NOMO-1 treated with dmso at 0.1 percent for 144 hours (cell line): Measurements from ENCODE around the gene ASF1A.
"Not testable (repeated sequence)": the region's sequence is repeated elsewhere in the genome, so short reads cannot be mapped to it uniquely, and the experiment has no call there.

Source experiments
- DNase-seq: peaks from one replicate; lab custom pipeline; 2025; ENCODE audit not compliant: unreplicated experiment; lab: John Stamatoyannopoulos, UW

The ASF1A gene

DNA sequence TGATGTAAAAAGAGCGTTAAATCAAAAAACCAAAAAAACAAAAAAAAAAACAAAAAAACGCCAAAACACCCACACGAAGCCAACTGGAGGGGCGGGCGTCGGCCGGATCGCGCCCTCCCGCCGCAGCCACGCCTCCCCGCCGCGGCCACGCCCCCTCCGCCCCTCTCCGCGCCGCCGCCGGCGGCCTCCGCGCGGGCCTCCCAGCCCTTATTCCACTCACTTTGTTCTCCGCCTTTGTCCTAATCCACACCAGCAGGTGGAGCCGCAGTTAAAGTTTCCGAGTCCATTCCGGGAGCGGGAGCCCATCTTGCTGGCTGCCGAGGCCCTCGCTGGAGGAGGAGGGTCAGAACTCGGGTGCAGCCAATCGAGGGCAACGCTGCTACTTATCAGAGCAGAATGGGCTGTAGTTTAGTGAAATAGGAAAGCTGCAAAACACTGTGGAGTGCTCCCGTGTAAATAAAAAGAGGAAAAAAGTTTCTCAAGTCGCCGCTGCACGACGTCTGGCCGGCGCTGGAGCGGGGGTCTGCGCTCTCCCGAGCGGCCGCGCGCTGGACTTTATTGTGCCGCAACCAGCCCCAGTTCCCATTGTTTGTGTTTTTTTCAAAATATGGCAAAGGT lies at the start of gene ASF1A:
Gene ASF1A (plus strand): TSS at position 346 of the 618 bp plus-strand sequence. CDS start 262 bp downstream, at position 608.
- DNase-seq, result peak; percentile 96

DNA sequence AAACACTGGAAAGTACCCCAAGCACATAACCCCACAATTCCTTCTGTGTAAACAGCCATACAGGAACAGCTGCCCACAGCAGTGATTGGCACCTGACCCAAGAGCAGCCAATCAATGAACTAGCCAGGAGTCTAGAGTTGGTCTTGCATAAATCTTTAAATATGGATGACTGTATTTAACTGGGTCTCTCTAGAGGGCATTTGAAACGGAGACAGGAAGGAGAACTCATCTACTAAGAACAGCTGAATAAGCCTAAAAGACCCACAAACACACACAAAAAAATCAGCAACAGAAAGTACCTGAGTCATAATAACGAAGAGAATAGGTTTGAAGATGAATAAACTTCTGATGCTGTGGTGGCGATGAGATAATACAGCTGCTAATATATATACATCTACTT lies 49.0 kb upstream of the ASF1A start:
- DNase-seq, result no peak

DNA sequence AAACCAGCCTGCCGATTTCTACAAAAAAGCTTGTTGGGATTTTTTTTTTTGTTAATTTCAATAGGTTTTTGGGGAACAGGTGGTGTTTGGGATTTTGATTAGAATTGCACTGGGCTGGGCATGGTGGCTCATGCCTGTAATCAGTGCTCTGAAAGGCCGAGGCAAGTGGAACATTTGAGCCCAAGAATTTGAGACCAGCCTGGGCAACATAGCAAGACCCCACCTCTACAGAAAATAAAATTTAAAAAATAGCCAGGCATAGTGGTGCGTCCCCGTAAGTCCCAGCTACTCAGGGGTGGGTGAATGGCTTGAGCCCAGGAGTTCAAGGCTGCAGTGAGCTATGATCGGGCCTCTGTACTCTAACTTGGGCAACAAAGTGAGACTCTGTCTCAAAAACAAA lies 40.5 kb upstream of the ASF1A start:
- no peak for DNase-seq

DNA sequence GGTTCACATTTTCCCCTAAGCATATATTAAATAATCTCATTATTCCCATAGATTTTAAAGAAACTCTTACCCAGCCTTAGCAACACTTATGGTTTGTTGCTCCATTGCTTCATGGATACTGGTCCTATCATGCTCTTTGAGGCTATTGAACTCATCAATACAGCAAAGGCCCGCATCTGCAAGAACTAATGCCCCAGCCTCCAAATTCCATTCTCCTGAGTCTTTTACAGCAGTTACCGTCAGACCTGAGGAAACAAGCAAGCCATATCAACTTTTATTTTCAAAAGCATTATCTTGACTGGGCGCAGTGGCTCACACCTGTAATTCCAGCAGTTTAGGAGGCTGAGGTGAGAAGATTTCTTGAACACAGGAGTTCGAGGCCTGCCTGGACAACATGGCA lies 37.7 kb upstream of the ASF1A start:
- no peak for DNase-seq

DNA sequence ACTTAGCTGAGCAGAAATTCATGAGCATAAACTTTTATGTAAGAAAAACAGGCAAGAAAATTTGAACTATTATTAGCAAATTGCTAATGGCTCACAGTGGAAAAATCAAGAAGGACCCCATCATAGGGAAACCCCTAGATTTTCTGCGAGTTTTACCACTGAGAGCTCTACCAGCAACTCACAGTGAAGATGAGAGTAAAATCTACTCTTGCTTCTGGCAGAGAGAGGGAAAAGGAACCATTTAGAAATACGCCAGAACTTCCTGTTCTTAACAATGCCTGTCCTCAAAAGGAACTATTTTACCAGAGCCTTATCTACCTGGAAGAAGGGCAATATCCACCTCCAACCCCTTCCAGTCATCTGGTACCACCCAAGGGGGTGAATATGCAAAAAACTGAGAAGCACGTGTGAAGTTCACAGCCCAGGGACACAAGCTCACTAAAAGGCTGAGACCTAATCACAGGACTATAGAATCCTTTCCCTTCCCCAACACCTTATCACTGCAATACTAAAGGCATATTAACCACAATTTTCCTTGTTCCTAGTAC lies 34.4 kb upstream of the ASF1A start:
- no peak for DNase-seq

DNA sequence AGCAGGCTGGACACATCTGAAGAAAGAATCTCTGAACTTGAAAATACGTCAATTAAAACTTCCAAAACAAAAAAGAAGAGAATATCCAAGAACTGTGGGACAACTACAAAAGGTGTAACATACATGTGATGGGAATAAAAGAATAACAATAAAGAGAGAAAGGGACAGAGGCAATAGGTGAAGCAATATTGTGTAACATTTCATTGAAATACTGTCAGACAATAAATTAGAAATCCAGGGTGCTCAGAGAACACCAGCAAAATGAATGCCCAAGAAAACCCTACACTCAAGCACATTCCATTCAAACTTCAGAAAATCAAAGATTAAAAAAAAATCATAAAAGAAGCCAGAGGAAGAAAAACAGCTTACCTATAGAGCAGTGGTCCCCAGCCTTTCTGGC lies 33.6 kb upstream of the ASF1A start:
- DNase-seq, result no peak

DNA sequence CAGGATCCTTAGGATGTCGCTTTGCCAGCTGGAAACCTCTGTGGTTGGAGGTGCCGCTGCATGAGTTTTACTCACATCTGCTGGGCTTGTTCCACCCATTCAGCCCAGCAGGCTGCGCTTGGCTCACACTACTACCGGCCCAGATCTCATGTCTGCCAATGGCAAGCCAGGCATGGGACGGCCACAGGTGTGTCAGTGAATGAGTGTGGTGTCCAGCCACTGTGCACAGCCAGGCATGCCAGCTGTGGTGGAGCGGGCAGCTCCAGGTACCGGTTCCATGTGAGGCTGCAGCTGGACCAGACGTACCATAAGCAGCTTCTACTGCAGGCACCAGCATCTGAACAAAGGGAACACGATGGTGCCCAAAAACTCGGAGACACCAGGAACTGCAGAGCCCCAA lies 33.1 kb upstream of the ASF1A start:
- no peak for DNase-seq

DNA sequence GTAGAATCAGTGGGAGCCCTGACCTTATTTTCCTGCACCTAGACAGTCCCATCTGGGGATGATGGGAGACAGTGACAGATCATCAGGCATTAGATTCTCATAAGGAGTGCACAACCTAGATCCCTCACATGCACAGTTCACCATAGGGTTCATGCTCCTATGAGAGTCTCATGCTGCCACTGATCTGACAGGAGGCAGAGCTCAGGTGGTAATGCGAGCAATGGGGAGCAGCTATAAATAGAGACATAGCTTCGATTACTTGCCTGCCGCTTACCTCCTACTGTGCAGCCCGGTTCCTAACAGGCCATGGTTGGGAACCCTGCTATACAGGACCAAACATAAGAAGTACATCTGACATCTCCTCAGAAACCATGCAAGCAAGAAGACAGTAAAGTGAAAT lies 31.5 kb upstream of the ASF1A start:
- DNase-seq, result no peak

DNA sequence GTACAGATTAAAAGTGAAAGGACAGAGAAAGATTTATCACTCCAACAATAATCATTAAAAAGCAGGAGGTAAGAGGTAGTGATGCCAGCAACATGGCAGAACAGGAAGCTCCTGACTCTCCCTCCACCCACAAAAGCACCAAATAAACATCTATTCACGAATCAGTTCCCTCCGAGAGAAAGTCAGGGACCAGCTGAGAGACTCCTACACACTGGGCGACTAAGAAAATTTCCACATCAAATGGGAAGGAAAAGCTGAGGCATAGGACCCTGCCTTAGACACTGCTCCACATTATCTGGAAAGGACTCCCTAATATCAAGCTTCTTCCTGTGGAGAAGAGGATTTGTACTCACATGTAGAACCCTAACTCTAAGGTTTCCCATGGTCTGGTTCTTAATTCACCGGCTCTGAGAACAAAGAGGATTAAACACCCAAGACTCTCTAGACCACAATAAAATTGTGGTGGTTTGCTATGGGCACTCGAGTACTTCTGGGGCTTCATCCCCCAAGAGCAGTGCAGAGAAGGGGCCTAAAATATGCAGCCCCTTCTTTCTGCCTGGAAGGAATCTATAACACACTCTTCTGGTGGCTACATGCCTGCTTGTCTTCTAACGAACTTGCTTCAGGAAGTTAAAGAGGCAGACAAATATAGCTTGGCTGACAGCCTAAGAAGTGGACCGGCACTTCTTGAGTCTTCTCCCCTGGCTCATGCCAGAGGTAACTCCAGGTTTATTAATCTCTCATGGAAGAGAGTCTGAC lies 29.4 kb upstream of the ASF1A start:
- no peak for DNase-seq

DNA sequence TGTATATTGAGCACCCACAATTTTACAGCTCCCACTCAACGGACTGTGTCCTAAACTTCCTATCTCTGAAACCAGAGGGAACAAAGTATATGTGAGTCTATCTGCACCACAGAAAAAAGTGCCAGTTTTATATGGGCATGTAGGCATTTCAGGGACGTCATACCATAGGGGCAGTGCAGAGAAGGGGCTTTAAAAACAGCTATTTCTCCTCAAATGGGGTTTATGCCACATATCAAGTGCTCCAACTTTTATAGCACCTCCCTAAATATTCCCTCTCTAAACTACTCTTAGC lies 28.9 kb upstream of the ASF1A start:
- no peak for DNase-seq

DNA sequence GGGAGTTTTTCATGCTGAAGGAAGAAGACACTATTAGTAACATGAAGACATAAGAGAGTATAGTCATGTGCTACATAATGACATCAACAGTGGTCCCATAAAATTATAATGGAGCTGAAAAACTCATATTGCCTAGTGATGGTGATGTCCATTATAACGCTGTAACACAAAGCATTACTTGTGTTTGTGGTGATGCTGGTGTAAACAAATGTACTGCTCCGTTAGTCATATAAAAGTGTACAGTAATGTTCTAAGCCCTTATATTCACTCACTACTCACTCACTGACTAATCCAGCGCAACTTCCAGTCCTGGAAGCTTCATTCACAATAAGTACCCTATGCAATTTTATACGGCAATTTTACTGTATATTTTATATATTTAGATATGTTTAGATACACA lies 26.8 kb upstream of the ASF1A start:
- no peak for DNase-seq

DNA sequence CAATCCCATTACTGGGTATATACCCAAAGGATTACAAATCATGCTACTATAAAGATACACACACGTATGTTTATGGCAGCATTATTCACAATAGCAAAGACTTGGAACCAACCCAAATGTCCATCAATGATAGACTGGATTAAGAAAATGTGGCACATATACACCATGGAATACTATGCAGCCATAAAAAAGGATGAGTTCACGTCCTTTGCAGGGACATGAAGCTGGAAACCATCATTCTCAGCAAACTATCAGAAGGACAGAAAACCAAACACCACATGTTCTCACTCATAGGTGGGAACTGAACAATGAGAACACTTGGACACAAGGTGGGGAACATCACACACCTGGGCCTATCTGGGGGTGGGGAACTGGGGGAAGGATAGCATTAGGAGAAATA lies 25.1 kb upstream of the ASF1A start:
- DNase-seq, result not testable (repeated sequence)

DNA sequence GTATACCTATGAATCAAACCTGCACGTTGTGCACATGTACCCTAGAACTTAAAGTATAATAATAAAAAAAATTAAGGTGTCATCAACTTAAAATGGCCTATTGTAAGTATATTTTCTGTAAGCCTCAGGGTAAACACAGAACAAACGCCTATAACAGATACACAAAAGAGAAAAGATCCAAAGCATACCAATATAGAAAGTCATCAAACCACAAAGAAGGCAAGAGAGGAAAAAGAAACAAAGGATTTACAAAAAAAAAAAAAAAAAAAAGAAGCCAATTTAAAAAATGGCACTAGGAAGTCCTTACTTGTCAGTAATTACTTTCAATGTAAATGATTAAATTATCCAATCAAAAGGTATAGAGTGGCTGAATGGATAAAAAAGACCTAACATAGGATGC lies 24.6 kb upstream of the ASF1A start:
- no peak for DNase-seq

DNA sequence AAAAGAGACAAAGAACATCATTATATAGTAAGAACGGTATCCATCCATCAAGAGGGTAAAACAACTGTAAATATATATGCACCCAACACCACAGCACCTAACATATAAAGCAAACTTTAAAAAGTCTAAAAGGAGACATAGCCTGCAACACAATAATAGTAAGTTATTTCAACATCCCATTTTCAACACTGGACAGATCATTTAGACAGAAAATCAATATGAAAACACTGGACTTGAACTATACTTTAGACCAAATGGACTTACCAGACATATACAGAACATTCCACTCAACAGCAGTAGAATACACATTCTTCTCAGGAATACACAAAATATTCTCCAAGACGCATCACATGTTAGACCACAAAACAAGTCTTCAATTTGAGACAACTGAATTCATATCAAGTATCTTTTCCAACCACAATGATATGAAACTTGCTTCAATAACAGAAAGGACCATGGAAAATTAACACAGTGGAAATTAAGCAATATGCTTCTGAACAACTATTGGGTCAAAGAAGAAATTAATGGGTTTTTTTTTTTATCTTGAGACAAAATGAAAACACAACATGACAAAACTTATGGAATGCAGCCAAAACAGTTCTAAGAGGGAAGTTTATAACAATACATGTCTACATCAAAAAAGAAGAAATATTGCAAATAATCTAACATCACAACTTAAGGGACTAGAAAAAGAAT lies 23.9 kb upstream of the ASF1A start:
- no peak for DNase-seq

DNA sequence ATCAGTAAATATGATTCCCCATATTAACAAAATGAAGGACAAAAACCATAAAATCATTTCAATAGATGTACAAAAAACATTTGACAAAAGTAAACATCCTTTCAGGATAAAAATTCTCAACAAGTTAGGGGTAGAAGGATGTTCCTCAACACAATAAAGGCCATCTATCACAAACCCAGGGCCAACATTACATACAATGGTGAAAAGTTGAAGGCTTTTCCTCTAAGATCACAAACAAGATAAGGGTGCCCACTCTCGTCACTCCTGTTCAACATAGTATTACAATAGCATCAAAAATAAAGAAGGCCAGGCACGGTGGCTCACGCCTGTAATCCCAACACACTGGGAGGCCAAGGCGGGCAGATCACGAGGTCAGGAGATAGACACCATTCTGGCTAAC lies 22.6 kb upstream of the ASF1A start:
- DNase-seq, result no peak

DNA sequence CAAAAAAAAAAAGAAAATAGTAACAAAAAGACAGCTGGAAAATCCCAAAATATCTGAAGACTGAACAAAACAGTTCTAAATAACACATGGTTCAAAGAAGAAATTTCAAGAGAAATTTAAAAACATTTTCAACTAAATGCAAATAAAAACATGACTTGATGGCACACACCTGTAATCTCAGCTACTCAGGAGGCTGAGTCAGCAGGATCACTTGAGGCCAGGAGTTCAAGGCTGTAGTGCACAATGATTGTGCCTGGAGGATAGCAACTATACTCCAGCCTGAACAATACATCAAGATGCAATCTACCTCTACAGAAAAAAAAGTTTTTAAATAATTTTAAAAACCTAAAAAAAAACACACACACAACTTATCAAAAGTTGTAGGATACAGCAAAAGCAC lies 21.6 kb upstream of the ASF1A start:
- DNase-seq, result no peak

DNA sequence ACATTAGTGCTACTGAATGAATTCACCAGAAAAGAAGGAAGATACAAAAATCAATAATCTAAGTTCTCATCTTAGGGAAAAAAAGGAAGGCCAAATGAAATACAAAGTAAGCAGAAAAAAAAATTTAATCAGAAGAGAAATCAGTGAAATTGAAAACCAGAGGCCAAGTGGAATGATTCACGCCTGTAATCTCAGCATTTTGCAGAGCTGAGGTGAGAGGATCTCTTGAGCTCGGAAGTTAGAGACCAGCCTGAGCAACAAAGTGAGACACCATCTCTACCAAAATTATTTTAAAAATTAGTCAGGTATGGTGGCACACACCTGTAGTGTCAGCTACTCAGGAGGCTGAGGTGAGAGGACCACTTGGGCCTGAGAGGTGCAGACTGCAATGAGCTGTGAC lies 21.2 kb upstream of the ASF1A start:
- DNase-seq, result no peak

DNA sequence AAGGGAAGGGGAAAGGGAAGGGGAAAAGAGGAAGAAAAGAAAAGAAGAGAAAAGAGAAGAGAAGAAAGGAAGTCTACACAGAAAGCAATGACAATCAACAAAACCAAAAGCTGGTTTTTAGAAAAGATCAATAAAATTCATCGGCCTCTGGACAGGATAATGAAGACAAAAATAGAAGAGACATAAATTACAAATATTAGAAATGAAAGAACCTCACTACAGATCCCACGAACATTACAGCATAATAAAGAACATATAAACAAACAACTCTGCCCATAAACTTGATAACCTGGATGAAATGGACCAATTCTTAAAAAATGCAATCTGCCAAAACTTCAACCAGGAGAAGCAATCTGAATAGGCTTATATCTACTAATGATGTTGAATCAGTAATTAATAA lies 20.7 kb upstream of the ASF1A start:
- no peak for DNase-seq

DNA sequence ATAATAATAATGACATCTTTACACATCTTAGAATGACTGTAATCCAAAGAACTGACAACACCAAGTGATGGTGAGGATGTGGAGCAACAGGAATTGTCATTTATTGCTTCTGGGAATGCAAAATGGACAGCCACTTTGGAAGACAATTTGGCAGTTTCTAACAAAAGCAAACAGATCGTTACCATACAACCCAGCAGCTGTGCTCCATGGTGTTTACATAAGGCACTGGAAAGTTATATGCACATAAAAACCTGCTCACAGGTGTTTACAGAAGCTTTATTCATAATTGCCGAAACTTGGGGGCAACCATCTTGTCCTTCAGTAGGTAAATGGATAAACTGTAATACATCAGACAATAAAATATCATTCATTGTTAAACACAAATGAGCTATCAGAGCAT lies 18.3 kb upstream of the ASF1A start:
- no peak for DNase-seq

DNA sequence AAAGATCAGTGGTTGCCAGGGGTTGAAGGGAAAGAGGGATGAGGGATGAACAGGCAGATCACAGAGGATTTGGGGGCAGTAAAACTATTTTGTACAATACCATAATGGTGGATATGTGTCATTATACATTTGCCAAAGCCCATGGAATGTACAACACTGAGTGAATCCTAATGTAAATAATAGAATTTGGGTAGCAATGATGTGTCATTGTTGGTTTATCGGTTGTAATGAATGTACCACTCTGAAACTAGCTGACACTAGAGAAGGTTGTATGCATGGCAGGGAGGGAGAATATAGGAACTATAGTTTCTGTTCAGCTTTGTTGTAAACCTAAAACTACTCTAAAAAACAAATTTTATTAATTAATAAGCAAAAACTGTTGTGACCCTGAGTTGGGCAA lies 17.8 kb upstream of the ASF1A start:
- DNase-seq, result no peak

DNA sequence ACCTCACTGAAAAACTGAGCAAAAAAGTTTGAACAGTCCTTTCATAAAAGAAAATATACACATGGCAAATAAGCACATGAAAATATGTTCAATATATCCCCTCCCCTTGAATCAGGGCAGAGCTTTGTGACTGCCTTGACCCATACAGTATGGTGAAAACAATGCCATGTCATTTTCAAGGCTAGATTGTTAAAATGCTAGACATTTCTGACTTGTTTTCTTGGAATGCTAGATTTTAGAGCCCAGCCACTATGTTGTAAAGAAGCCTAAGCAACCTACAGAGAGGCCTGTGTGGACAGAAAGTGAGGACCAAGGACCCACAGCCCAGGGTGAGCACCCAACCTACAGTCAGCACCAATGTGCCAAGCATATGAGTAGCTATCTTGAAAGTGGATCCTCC lies 17.1 kb upstream of the ASF1A start:
- no peak for DNase-seq

DNA sequence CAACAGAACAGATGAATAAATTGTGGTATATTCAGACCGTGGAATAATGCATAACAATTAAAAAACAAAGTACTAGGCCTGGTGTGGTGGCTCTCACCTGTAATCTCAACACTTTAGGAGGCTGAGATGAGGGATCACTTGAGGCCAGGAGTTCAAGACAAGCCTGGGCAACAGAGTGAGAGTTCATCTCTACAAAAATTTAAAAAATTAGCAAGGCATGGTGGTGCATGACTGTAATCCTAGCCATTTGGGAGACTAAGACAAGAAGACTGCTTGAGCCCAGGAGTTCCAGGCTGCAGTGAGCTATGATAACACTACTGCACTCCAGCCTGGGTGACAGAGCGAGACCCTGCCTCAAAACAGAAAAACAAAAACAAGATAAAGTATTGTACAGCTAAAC lies 16.1 kb upstream of the ASF1A start:
- DNase-seq, result no peak
